GM21528 (cell line): ENCODE measurements around the gene MAD1L1.

Source experiments
- ATAC-seq: cut with Tn5 transposase; IDR thresholded peaks from one replicate; pipeline ENCODE4 v1.9.1; 2021; ENCODE audit warnings: mild to moderate bottlenecking, moderate library complexity; ENCODE audit not compliant: unreplicated experiment, low FRiP score

The MAD1L1 gene

GRCh38 chr7:2123360-2123759 lies 109.4 kb downstream of the MAD1L1 start:
- ATAC-seq = no peak

- no peak for ATAC-seq
Measured at GRCh38 chr7:2122651-2123050, 110.1 kb downstream of the MAD1L1 start.

GRCh38 chr7:2120841-2121830 lies 111.6 kb downstream of the MAD1L1 start:
- ATAC-seq = no peak

- no peak for ATAC-seq
Measured at GRCh38 chr7:2120251-2120660, 112.5 kb downstream of the MAD1L1 start.

- ATAC-seq = no peak
Measured at GRCh38 chr7:2118630-2119190, 114.0 kb downstream of the MAD1L1 start.

GRCh38 chr7:2118056-2118455 lies 114.7 kb downstream of the MAD1L1 start:
- ATAC-seq = no peak

GRCh38 chr7:2117646-2118045 lies 115.1 kb downstream of the MAD1L1 start:
- no peak for ATAC-seq

GRCh38 chr7:2116989-2117591 lies 115.7 kb downstream of the MAD1L1 start:
- no peak for ATAC-seq

- ATAC-seq = no peak
Measured at GRCh38 chr7:2116448-2116810, 116.3 kb downstream of the MAD1L1 start.

- no peak for ATAC-seq
Measured at GRCh38 chr7:2115760-2116447, 116.8 kb downstream of the MAD1L1 start.

GRCh38 chr7:2114926-2115759 lies 117.6 kb downstream of the MAD1L1 start:
- no peak for ATAC-seq

GRCh38 chr7:2114052-2114451 lies 118.7 kb downstream of the MAD1L1 start:
- no peak for ATAC-seq

- no peak for ATAC-seq
Measured at GRCh38 chr7:2112261-2113198, 120.2 kb downstream of the MAD1L1 start.

GRCh38 chr7:2111568-2111967 lies 121.2 kb downstream of the MAD1L1 start:
- ATAC-seq = no peak

GRCh38 chr7:2110610-2111396 lies 121.9 kb downstream of the MAD1L1 start:
- ATAC-seq = no peak

- no peak for ATAC-seq
Measured at GRCh38 chr7:2109936-2110609, 122.7 kb downstream of the MAD1L1 start.

GRCh38 chr7:2109251-2109872 lies 123.4 kb downstream of the MAD1L1 start:
- ATAC-seq = no peak
